Measurements from ENCODE around the gene GPR75.

GRCh38 chr2:53843595-53843994 is 16.2 kb downstream of the GPR75 start:
- no peak for TF ChIP-seq POLR2A (IDR thresholded peaks at IDR 0.05; ENCODE audit: low read depth)
- no peak for TF ChIP-seq CTCF (IDR thresholded peaks at IDR 0.05)
- no peak for TF ChIP-seq POLR2AphosphoS5 (IDR thresholded peaks at IDR 0.05)
